Frontal cortex (tissue), 4 donors: Measurements from ENCODE around the gene CPTP. TPM values are rescaled to one million over a fixed set of nuclear protein-coding genes. Genes with fewer than 3 reads are reported as not detected.

Experiments used
- DNase-seq, 2 donors: peaks; one replicate each; pipeline ENCODE4 v3.0.0; 2012; ENCODE audit warnings: low spot score in 2 of 2
- FAIRE-seq: peaks from 2 replicates; lab custom pipeline; 2012; peaks lifted over from hg19 to GRCh38; lab: Jason Lieb, UNC
- total RNA-seq: library from RNA; depleted of rRNA; stranded (reverse); fragments of >200 nt; gene quantifications from one replicate; pipeline ENCODE4 v1.2.3, GENCODE V29; 2014
- donor health status: control.
- donor health status: control.
- donor health status: control.

CPTP gene
- total RNA-seq, 1 donor from 2014 or later: 14.3 TPM

DNA sequence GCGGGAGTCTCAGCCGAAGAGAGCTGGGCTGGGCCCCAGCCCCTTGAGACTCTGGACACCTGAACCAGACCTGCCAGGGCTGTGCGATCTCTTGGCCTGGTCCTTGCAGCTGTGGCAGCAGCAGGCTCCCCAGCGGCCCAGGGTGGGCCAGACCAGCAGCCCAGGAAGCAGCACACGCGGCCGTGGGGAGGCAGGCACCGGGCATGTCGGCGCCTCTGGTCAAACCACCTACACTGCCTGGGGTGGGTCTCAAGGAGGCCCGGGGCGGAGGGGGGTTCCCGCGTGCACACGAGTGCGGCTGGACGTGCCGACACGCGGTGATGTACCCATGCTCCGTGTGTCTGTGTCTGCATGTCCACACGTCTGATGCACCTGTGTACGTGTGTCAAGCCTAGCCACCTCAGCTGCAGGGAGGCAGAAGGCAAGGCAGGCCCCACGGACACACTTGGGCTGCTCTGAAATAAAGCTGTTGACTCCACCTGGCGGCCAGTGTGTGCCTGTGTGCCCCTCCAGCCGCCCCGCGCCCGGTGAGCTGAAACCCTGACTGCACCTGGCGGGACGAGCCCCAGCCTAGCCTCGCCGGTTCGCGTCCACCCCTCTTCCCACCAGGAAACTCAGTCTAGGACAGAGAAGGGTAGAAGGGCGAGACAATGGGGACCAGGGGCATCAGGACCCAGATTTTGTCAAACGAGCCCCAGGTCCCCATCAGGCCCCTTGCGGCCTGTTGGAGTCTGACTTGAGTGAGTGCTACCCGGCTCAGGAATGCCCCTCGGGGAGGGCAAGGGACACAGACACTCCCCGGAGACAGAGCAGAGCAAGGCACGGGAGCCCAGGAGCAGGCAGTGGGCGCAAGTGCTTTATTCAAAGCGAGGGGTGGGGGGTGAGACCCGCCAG is 32.8 kb upstream of the CPTP start:
- FAIRE-seq: no peak
- DNase-seq: peak in 1 of 2 donors; percentile 73

DNA sequence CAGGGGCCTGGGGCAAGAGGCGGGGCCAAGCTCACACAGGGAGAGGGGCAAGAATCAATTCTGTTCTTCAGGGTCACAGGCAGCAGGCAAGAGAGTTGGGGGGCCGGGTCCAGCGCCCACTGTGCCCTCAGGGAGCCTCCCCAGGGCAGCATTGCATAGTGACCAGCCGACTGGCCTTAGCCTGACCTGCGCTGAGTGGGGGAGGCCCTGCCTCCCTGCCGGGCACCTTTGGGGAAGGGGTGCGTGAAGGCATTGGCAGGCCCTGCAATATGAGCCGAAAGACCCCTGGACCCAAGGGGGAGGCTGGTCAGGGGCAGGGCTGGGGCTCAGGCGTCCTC is 32.2 kb upstream of the CPTP start:
- no peak for FAIRE-seq

DNA sequence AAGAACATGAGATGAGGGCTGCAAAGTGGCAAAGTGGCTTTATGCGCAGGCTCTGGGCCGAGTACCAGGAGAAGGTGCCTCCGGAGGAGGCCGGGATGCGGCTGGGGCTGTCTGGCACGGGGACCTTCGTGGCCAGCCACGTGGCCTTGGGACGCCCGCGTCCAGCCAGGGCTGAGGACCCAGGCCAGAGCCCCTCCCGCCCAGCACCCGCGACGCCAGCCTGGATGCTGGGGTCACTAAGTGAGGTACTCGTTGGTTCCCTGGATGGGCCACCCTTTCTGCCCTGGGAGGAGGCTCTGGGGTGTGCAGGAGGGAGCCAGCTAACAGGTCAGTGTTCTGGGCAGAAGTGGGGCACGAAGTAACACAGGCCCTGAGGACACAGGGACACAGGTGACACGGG is 31.8 kb upstream of the CPTP start:
- DNase-seq (no peak), FAIRE-seq (no peak)

More for the DNA sequence above, 32.2 kb upstream of the CPTP start:
- DNase-seq: no peak

DNA sequence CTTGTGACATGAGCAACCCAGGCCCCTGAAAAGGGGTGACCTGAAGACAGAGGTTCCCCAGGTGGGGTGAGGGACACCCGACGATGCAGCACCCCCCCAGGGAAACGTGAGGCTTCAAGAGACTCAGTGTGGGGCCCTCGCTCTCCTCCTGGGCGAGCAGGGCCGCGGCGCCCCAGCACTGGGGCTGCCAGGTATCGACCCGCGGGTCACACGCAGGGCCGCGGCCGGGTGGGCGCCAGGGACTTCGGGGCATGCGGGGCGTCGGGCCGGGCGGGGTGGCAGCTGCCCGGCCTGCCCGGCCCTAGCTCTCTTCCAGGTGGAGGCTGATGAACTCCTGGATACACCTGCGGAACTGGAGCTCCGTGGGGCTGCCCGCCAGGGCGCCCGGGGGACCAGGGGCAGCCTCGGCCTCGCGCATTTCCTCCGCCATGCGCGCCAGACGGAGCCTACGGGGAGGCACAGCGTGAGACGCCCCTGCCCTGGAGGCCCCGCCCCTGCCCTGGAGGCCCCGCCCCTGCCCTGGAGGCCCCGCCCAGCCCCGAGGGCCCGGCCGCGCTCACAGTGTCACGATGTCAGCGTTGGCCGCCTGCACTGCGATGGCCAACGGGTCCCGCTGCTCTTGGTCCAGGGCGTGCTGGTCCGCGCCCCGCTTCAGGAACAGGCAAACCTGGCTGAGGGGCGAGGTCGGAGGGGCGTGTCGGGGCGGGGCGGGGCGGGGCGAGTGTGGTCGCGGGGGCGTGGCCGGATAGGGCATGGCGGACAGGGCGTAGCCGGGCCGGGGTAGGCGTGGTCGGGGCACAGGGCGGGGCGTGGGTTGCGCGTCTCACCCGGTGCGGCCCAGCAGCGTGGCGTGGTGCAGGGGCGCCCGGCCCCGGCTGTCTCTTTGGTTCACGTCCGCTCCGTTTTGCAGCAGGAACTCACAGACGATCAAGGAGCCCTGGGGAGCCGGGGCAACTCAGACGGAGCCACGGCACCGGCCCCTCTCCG is 31.0 kb upstream of the CPTP start:
- DNase-seq (no peak), FAIRE-seq (no peak)

DNA sequence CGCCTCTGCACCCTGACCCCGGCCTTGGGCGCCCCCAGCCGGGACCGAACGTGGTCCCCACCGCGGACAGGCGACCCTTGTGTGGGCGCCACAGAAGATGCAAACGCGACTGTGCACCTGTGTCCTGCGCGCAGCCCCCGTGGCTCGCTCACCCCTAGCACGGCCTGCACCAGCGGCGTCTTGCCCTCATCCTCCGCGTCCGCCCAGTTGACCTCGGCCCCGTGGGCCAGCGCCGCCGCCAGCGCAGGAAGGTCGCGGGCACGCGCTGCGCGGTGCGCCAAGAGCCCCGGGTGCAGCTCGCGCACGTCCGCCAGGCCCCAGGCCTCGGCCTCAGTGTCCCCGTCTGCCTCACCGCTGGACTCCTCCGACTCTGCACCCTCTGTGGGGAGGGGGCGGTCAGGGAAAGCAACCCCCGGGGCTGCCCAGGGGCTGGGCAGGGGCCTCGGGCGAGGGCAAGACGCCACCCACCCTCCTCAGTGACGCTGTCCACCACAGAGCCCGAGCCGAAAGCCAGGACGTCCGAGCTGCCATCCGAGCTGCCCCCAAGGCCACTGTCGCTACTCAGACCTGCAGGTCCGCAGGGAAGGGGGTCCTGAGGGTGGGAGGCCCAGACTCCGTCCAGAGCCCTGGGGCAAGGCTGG is 30.2 kb upstream of the CPTP start:
- DNase-seq: no peak

DNA sequence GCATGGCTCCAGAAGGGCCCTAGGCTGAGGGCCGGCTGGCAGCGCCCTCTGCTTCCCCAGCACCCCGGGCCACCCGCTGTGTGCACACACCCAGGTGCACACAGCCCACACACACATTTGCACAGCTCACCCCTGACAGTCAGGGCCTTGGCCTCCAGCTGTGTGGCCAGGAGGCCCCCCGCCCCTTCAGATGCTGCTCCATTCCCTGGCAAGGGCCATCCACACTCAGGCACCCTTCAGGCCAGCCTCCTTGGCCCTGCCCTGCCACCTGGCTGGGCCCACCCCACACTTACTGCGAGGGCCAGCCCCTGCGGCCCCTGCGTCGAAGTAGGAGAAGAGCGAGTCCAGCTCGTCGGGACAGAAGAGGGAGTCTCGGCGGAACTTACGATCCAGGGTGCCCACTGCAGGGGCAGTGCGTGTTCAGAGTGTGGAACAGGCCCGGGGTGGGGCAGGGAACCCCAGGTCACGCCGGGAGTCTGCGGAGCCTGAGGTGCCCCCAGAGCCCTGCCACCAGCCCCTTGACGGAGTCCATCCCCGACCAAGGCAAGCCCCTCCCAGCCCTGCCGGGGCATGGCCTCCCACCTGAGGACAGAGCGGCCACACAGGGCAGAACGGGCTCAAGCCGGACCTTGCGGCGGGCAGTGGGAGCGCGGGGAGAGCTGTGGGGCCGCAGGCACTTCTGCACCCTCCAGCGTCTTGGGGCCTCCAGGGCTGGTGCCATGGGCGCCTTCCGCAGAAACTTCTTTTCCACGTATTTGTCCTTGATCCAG is 29.3 kb upstream of the CPTP start:
- DNase-seq (no peak), FAIRE-seq (no peak)

More for the DNA sequence above, 30.2 kb upstream of the CPTP start:
- FAIRE-seq: no peak

DNA sequence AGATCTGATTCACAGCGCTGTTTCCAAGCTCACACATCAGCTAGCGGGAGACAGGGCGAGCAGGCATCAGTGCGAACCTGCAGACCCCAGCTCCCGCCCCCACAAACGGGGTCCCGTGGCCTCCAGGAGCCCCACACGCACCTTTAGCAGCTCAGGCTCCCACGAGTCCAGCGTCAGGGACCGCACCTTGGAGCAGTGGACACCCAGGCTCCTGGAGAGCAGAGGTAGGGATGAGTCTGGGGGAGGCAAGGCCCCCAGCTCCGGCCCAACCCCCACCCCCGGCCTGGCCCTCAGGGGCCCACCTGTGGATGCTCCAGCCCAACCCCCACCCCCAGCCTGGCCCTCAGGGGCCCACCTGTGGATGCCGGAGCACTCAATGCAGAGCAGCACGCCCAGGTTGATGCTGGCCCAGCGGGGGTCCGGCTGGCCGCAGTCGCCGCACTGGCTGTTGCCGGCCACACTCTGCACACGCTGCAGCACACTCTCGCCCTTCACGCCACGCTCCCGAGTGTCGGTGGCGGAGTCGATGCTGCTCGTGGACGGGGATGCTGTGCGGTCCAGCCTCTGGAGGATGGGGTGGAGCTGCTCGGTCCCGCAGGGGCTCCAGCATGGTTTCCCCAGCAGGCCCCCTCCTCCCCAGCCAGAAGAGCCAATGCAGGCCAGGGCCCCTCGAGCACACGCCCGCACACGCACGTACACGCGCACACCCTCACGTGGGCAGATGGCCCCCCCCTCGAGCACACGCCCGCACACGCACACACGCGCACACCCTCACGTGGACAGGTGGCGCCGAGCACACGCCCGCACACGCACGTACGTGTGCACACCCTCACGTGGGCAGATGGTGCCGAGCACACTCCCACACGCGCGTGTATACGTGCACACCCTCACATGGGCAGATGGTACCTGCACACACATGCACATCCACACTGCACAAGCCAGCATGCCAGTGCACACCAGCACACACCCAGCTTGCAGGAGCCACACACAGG is 28.2 kb upstream of the CPTP start:
- no peak for FAIRE-seq

DNA sequence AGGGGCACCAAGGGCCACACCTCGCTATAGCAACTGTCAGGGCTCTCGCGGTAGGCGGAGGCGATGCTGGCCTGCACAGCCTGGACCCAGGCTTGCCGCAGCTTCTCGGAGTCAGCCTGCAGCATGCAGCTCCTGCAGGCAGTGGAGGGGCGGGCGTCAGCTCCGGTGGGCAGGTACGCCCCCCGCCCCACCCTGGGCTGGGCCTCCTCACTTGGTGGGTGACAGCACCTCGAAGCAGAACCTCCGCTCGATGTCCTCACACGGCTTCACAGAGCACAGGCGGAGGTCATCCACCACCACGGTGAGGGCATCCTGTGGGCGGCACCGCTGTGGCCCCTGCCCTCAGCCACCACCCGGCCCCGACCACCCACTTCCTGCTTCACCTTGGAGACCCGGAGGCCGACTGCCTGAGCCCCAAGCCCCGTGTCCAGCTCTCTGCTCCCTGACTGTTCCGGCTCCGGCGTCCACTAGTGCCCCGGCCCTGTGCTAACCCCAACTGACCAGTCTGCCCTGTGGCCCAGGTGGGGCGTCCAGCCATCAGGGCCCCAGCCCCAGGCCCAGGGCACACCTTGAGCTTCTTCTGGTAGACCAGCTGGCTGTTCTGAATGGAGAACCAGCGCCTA is 26.7 kb upstream of the CPTP start:
- FAIRE-seq: no peak
- no peak for DNase-seq

More for the DNA sequence above, 28.2 kb upstream of the CPTP start:
- no peak for DNase-seq

DNA sequence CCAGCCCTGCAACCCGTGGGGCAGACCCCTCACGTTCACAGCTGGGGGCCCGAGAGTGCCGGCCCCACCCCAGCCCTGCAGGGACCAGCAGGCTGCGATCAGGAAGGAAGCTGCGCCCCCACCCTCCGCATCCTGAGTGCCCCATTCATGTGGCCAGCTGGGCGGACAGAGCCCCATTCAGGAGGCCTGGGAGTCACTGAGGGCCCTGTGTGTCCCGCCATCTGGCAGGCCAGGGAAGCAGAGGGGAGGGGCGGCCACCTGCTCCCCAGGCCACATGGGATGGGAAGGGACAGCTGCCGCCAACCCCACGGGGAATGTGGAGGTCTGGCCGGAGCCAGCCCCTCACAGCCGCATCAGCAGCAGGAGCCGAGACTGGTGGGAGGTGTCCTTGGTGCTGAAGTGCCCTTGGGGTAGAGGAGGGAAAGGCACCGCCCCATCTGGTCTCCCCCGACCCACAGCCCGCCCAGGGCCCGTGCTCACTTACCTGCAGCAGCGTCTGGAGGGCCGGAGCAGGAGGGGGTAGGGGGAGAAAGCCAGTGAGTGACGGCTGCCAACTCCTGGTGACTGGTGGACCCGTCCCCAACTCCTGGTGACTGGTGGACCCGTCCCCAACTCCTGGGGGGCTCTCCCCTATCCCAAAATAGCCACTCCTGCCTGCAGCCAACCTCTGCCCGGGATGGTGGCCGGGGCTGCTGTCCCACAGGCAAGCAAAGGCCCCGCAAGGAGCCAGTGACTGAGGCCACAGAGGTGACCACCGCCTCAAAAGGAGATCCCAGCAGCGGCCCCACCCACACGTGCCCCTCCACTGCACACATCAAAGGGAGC is 25.5 kb upstream of the CPTP start:
- peak; percentile 53 for FAIRE-seq
- DNase-seq: peak; percentile 77 to 94

DNA sequence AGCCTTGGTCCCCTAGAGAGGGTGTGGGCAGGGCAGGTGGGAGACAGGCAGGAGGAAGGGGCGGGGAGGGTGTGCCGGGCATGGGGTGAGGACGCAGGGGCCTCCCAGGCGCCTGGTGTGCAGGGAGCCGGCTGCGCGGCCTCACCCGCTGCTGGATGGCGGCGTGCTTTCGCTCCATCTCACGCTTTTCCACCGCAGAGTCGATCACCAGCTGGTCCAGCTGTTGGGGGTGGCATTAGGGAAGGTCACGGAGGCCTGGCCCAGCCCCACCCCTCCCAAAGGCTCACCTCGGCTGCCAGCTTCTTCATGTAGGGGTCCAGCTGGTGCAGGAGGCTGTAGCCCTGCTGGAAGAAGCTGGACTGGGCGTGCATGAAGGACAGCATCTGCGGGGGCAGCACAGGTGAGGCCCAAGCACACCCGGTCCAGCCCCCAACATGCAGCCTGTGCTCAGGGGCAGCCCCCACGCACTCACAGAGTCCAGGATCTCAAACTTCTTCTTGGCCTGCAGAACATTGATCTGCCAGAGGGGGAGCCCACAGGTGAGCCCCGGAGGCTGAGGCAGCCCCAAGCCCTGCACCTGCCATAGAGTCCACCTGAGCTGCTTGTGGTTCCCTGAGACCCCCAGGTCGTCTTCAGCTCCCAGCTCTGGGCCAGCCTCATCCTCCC is 24.8 kb upstream of the CPTP start:
- FAIRE-seq: no peak
- DNase-seq: no peak

DNA sequence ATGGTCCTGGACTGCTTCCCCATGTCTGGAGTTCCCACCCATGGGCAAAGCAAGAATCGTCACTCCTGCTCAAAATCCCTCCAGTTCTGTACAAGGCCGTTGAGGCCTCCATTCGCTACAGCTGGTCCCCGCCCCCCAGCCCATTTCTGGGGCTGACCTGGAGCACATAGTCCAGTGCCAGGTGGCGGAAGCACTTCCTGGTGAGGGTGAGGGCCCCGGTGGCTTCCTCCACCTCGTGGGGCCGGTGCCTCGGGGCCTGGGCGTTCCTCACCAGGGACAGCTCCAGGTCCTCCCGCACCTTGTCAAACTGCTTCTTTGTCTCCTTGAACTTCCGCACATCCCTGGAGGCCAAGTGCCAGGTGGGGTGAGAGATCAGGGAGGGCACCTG is 24.3 kb upstream of the CPTP start:
- DNase-seq (no peak), FAIRE-seq (no peak)

DNA sequence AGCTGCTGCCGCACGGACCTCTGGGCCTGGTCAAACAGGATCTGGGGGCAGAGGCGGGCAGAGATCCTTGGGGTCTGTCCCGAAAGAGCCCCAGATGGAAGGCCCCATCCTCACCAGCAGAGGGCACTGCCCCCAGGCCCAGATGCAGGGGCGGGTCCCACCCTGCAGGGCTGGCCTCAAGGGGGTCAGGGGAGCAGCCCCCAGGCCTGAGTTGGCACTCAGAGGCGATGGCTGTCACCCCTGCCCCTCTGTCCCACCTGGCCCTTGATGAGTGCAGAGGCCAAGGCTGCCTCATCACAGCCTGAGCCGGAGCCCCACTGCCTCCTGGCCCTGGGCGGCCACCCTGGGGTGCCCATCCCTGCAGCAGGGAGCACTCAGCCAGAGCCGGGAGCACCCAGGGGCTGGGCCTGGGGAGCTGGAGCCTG is 22.6 kb upstream of the CPTP start:
- DNase-seq (no peak), FAIRE-seq (no peak)

DNA sequence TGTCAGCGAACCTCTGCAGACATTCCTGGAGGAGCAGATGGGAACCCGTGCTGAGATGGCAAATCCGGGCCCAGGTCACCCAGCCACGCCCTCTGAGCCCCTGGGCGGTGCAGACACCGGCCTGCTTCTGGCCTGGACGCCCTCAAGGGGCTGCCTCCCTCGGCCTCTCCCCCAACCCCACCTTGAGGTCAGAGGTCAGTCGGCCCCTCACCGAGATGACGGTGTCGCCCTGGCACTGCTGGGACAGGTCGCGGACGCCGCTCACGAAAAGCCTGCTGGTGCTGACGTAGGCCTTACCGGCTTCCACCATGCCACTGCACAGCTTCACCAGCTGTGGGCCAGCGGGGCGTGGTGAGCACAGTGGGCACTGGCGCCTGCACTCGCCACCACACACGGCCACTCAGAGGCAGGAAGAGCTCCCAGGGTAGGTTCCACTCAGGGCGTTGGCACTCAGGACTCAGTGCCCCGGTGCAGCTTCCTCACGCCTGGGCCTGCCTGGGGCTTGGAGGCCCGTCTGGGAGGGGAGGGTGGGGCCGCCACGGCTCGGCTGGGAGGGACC is 21.6 kb upstream of the CPTP start:
- FAIRE-seq: no peak
- no peak for DNase-seq

DNA sequence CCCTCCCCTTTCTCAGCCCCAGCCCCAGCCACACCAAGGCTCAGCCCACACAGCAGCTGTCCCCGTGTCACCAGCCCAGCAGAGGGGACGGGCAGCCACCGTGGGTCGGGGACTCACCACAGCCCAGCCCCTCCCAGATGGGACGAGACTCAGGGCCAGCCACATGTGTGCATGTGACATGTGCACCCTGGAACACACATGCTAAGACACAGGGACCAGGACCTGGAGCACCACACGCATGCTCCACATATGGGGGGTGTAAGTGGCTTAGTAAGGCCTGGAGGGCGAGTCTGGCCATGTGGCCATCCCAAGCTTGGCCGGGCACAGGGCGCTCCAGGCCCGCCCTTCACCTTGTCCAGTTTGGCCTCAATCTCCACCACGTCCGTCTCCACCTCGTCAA is 20.9 kb upstream of the CPTP start:
- FAIRE-seq (no peak), DNase-seq (no peak)

DNA sequence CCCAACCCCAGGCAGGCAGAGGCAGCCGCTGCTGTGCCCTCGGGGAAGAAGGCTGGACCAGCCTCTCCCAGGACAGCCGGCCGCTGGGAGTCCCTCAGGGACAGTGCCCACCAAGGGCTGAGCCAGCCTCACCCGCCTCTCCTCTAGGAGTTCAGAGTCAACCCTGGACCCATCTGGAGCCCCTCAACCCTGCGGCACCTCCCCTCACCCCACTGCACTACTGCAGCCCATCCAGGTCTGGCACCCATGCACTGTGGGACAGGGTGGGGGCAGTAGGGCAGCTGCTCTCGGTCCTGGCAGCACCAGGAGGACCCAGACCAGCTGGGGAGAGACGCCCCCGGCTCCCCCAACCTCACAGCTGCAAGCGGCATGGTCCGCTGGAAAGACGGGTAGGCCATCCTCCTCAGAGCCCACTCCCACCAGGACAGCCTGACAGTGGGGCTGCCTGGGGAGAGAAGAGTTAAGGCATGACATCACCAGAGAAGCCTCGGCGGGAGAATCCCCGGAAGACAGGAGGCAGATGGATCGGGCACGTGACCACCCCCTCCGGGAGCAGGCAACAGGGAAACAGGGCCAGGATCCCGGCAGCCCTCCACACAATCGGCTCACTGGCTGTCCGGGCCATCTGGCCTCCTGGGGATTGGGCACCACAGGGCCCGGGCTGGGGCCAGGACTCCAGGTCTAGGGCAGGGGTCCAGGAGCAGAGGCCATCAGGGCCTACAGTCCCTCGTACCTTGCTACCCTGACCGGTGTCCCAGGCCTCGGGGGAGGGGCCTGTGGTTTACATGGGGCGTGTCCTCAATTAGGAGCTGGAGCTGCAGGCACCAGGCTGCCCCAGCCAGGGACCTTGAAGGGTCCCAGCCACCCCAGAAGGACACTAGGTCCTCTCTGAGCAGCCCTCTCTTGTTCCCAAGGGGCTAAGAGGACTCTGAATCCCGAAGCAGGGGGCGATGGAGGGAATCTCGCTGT is 20.0 kb upstream of the CPTP start:
- FAIRE-seq: no peak
- DNase-seq: peak; percentile 84 to 89
